Breast epithelium (tissue), 4 donors: ENCODE results near the gene BCAS1. TPM values are rescaled to one million over a fixed set of nuclear protein-coding genes. Genes with fewer than 3 reads are reported as not detected.

ENCODE experiments used
- DNase-seq, 2 donors: peaks; one replicate each; pipeline ENCODE4 v3.0.0-alpha.2; 2019; ENCODE audit warnings: low spot score in 2 of 2
- H3K27ac ChIP-seq, 2 donors: fragments of 200-600 bp; sonication (generic) in 1 of 2; one replicate each; pipeline ENCODE4 v1.5.1; 2016 to 2019; ENCODE audit warnings: mild to moderate bottlenecking in 1 of 2
- H3K27me3 ChIP-seq, 2 donors: fragments of 200-600 bp; sonication (generic) in 1 of 2; one replicate each; pipeline versions ENCODE4 v1.5.1 to v1.6.0; 2017 to 2019; ENCODE audit warnings: control low read depth in 1 of 2, mild to moderate bottlenecking in 1 of 2
- H3K36me3 ChIP-seq: fragments of 200-600 bp; one replicate; pipeline ENCODE4 v1.5.1; 2019
- H3K4me1 ChIP-seq, 2 donors: fragments of 200-600 bp; sonication (generic); one replicate each; pipeline ENCODE4 v1.5.1; 2016 to 2019; ENCODE audit warnings: control low read depth in 1 of 2
- H3K4me3 ChIP-seq, 3 donors: fragments of 200-600 bp; sonication (generic); 1 replicate in 2 of 3; 2 replicates in 1 of 3; pipeline ENCODE4 v1.5.1; 2016 to 2019; ENCODE audit warnings: mild to moderate bottlenecking in 3 of 3, moderate library complexity in 2 of 3
- H3K9me3 ChIP-seq, 2 donors: fragments of 200-600 bp; sonication (generic) in 1 of 2; one replicate each; pipeline ENCODE4 v1.5.1; 2016 to 2019; ENCODE audit warnings: control low read depth in 1 of 2
- POLR2A ChIP-seq: fragments of 450-650 bp; IDR thresholded peaks from one replicate; pipeline ENCODE4 v1.6.1; 2016; ENCODE audit warnings: antibody characterized with exemption, mild to moderate bottlenecking, moderate library complexity
- POLR2AphosphoS5 ChIP-seq, 3 donors: sonication (generic); formaldehyde crosslinking; IDR thresholded peaks; one replicate each; pipeline ENCODE4 v1.6.1; 2017; ENCODE audit warnings: antibody characterized with exemption in 3 of 3
- intact Hi-C: fragments of 100-400 bp; cut with DNase I; formaldehyde crosslinking; loops from one replicate; pipeline ENCODE4 v1.15.1; 2023; ENCODE audit warnings: low total_unique reads
- total RNA-seq, 3 donors: library from RNA; depleted of rRNA; stranded (reverse); fragments of >200 nt; gene quantifications; one replicate each; pipeline ENCODE4 v1.1.0, GENCODE V29; 2016
- TF ChIP-seq, protein P1 (sequence below), 3 donors: fragments of 450-650 bp; IDR thresholded peaks; one replicate each; pipeline ENCODE4 v1.5.1; 2016 to 2017; ENCODE audit warnings: antibody characterized with exemption in 3 of 3, mild to moderate bottlenecking in 3 of 3, moderate library complexity in 3 of 3

Gene BCAS1
- total RNA-seq, 3 donors from 2014 or later: 0.98 to 3.1 TPM; not detected in 1

DNA sequence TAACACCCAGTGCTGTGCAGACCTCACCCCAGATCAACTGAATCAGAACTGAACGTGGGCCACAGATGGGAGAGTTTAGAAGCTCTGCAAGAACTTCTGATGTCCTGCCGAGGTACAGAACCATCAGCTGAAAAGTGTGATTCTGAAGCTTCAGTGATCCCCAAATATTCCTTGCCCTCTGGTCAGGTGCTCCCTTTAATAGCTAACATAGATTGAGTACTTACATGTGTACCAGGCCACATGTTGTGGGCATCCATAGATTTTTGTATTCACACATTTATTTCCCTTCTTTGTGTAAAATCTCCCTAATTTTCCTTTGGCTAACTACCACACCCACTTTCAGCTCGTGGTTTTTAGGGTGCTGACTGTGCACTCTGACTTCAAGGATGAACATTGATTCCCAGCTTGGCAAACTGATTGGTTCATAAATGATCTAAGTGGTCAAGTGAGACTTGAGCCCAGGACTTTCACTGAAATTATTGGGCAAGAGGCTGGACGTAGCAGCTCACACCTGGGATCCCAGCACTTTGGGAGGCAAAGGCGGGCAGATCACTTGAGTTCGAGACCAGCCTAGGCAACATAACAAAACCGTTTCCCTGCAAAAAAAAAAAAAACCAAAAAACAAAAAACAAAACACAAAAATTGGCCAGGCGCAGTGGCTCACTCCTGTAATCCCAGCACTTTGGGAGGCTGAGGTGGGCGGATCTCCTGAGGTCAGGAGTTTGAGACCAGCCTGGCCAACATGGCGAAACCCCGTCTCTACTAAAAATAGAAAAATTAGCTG is 162.2 kb downstream of the BCAS1 start:
- Histone ChIP-seq H3K27ac (no peak overlapping the region), H3K9me3 (no peaks in the 10 kb centered on the region), H3K36me3 (no peaks in the 10 kb centered on the region), H3K4me3 (no peak overlapping the region), H3K4me1 (no peaks in the 10 kb centered on the region), H3K27me3 (no peaks in the 10 kb centered on the region)
- intact Hi-C loops: no loop called here
- TF ChIP-seq, protein P1, sequence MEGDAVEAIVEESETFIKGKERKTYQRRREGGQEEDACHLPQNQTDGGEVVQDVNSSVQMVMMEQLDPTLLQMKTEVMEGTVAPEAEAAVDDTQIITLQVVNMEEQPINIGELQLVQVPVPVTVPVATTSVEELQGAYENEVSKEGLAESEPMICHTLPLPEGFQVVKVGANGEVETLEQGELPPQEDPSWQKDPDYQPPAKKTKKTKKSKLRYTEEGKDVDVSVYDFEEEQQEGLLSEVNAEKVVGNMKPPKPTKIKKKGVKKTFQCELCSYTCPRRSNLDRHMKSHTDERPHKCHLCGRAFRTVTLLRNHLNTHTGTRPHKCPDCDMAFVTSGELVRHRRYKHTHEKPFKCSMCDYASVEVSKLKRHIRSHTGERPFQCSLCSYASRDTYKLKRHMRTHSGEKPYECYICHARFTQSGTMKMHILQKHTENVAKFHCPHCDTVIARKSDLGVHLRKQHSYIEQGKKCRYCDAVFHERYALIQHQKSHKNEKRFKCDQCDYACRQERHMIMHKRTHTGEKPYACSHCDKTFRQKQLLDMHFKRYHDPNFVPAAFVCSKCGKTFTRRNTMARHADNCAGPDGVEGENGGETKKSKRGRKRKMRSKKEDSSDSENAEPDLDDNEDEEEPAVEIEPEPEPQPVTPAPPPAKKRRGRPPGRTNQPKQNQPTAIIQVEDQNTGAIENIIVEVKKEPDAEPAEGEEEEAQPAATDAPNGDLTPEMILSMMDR (IDR thresholded peaks at IDR 0.05): no peak
- TF ChIP-seq POLR2AphosphoS5 (IDR thresholded peaks at IDR 0.05) (no peak), POLR2A (no peak)
- no peak for DNase-seq

DNA sequence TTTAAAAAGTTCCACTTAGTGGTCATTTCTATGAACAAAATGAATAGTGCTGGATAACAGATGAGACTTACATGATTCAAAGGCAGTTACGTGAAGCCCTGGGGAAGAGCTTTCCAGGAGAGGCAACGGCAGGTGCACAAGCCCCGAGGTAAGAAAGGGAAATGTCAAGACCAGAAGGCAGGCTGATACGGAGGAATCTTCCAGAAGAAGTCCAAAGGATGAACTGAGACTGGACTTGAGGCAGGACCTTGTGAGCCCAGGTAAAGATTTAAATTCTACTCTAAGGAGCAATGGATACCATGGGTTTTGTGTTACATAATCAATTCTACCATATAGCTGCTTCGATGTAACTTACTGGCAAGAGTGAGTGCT is 164.6 kb downstream of the BCAS1 start:
- Histone ChIP-seq H3K36me3 (no peaks in the 10 kb centered on the region), H3K4me3 (no peak overlapping the region), H3K9me3 (no peaks in the 10 kb centered on the region), H3K4me1 (peaks cover 4 to 5% of the 10 kb centered on the region in 2 donors), H3K27ac (no peak overlapping the region), H3K27me3 (no peaks in the 10 kb centered on the region)
- no peak for DNase-seq
- intact Hi-C loops: no loop called here
- TF ChIP-seq, protein P1 (IDR thresholded peaks at IDR 0.05): no peak
- TF ChIP-seq POLR2AphosphoS5 (IDR thresholded peaks at IDR 0.05) (no peak), POLR2A (no peak)

DNA sequence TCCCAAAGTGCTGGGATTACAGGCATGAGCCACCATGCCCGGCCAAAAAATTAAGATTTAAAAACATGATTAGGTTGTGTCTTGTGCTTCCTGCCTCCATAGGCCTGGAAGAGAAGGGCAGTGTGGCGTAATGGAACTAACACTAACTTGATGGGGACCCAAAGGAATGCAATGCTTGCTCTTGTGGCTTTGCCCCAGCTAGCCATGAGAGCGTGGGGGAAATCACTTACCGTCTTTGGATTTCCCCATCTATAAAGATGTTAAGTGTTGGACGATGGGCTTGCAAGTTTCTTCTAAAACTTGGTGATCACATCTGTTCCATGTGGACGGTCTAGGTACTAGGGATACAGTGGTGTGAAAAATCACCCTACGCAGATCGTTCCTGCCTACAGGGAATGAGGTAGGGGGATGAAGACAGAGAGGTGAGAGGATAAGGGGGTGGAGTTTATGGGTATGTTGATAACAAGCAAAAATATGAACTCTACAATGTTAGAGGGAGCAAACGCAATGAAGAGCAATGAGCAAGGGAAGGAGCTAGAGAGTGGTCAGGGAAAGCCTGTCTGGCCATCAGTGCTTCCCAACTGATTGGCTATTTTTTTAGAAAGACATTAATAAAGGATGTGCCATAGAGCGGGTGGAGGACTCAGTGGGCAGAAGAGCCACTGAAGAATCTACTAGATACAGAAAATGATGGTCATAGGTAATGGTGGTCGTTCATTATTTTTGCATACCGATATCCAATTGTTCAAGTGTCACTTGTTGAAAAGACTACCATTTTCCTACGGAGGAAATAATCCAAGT is 165.2 kb downstream of the BCAS1 start:
- Histone ChIP-seq H3K27me3 (no peaks in the 10 kb centered on the region), H3K4me3 (no peak overlapping the region), H3K4me1 (peaks cover 5% of the 10 kb centered on the region in 2 donors), H3K27ac (no peak overlapping the region), H3K9me3 (no peaks in the 10 kb centered on the region), H3K36me3 (no peaks in the 10 kb centered on the region)
- TF ChIP-seq POLR2AphosphoS5 (IDR thresholded peaks at IDR 0.05) (no peak), POLR2A (no peak)
- TF ChIP-seq, protein P1 (IDR thresholded peaks at IDR 0.05): no peak
- no peak for DNase-seq
- intact Hi-C loops: no loop called here

DNA sequence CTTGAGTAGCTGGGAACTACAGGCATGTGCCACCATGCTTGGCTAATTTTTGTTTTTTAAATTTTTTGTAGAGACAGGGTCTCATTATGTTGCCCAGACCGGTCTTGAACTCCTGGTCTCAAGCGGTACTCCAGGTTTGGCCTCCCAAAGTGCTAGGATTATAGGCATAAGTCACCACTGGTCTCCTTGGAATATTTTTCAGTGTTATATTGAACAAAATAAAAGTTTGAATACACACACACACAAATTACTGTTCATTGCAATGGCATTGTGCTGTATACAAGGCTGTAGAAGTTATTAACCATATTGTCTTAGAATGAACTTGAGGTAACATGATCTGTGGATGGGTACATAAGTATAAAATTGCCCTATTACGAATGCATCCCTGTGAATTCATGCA is 166.1 kb downstream of the BCAS1 start:
- no peaks in the 10 kb centered on the region for H3K27me3 ChIP-seq
- intact Hi-C loops: loop anchor here (1.0 kb wide), 1 partner anchor 24 kb away; no protein-coding TSS in a partner anchor
- no peaks in the 10 kb centered on the region for H3K36me3 ChIP-seq
- H3K4me1 ChIP-seq: peaks cover 5 to 7% of the 10 kb centered on the region in 2 donors
- no peak for TF ChIP-seq POLR2AphosphoS5 (IDR thresholded peaks at IDR 0.05)
- no peak for TF ChIP-seq POLR2A
- TF ChIP-seq, protein P1 (IDR thresholded peaks at IDR 0.05): no peak
- H3K27ac ChIP-seq: no peak overlapping the region
- DNase-seq: no peak
- H3K4me3 ChIP-seq: no peak overlapping the region
- no peaks in the 10 kb centered on the region for H3K9me3 ChIP-seq

DNA sequence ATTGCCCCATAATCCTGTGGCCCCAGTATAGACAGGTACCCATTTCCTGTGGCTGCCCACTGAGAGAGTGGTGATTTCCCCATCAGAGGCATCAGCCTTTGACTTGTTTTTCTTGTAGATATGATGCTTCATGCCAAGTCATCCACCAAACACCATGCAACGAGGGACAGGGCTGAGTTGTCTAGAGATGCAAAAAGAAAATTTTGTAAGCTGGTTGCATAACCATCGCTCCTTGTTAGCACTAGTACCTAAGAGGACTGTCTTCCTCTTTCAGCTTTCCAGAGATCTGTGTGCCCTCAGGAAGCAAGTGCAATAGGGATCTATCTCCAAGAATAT is 166.8 kb downstream of the BCAS1 start:
- no peaks in the 10 kb centered on the region for H3K36me3 ChIP-seq
- TF ChIP-seq POLR2A (no peak), POLR2AphosphoS5 (IDR thresholded peaks at IDR 0.05) (no peak)
- TF ChIP-seq, protein P1 (IDR thresholded peaks at IDR 0.05): no peak
- H3K4me1 ChIP-seq: peaks cover 5 to 13% of the 10 kb centered on the region in 2 donors
- H3K9me3 ChIP-seq: no peaks in the 10 kb centered on the region
- H3K27me3 ChIP-seq: no peaks in the 10 kb centered on the region
- no peak overlapping the region for H3K27ac ChIP-seq
- H3K4me3 ChIP-seq: no peak overlapping the region
- no peak for DNase-seq
- intact Hi-C loops: no loop called here
